ENCODE results near the gene CDK8.

DNA sequence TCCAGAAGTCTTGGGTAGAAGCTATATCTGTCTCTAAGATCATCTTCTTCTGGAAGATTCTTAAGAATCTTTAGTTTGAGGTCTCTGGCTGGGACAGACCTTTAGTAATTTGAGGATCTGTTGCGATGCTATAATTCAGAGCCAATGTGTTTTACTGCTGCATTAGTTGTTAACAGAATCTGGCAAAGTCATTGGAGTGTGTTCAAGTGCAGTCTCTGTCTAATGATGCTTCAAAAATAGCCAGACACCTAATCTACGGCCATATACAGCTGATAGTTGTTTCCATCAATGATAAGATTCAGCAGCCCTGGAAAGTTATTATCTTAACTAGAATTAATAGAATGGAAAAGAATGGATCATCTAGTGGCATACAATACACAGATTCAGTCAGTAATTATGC lies 72.6 kb downstream of the CDK8 start:
- TF ChIP-seq TOX (CRISPR knock-in tag; IDR thresholded peaks at IDR 0.05; ENCODE audit: borderline replicate concordance) (no peak), ZNF565 (CRISPR knock-in tag; conservative IDR thresholded peaks at IDR 0.05; ENCODE audit: low read depth) (no peak), ZFP30 (CRISPR knock-in tag; IDR thresholded peaks at IDR 0.05) (no peak), PPARA (CRISPR knock-in tag; IDR thresholded peaks at IDR 0.05; ENCODE audit: borderline replicate concordance) (no peak)
- TF ChIP-seq, protein P1, sequence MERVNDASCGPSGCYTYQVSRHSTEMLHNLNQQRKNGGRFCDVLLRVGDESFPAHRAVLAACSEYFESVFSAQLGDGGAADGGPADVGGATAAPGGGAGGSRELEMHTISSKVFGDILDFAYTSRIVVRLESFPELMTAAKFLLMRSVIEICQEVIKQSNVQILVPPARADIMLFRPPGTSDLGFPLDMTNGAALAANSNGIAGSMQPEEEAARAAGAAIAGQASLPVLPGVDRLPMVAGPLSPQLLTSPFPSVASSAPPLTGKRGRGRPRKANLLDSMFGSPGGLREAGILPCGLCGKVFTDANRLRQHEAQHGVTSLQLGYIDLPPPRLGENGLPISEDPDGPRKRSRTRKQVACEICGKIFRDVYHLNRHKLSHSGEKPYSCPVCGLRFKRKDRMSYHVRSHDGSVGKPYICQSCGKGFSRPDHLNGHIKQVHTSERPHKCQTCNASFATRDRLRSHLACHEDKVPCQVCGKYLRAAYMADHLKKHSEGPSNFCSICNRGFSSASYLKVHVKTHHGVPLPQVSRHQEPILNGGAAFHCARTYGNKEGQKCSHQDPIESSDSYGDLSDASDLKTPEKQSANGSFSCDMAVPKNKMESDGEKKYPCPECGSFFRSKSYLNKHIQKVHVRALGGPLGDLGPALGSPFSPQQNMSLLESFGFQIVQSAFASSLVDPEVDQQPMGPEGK (CRISPR knock-in tag; IDR thresholded peaks at IDR 0.05; ENCODE audit: borderline replicate concordance): no peak
- TF ChIP-seq, protein P2, sequence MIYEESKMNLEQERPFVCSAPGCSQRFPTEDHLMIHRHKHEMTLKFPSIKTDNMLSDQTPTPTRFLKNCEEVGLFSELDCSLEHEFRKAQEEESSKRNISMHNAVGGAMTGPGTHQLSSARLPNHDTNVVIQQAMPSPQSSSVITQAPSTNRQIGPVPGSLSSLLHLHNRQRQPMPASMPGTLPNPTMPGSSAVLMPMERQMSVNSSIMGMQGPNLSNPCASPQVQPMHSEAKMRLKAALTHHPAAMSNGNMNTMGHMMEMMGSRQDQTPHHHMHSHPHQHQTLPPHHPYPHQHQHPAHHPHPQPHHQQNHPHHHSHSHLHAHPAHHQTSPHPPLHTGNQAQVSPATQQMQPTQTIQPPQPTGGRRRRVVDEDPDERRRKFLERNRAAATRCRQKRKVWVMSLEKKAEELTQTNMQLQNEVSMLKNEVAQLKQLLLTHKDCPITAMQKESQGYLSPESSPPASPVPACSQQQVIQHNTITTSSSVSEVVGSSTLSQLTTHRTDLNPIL (CRISPR knock-in tag; IDR thresholded peaks at IDR 0.05; ENCODE audit: low read depth): no peak

Data from SK-N-SH treated with all-trans-retinoic acid at 6 μM for 48 hours (cell line).